OCI-LY3 (cell line): Measurements from ENCODE around the gene SPRY4.
"Not testable (repeated sequence)": the region's sequence is repeated elsewhere in the genome, so short reads cannot be mapped to it uniquely, and the experiment has no call there.

Experiments used
- H2AFZ ChIP-seq: fragments of 200-600, 300-600 bp; shearing (Covaris generic); 2 replicates; pipeline ENCODE4 v1.6.0; 2014; ENCODE audit warnings: antibody characterized with exemption, low read depth, low read length
- H3K27ac ChIP-seq: fragments of 200-600, 300-600 bp; sonication (generic); 2 replicates; pipeline ENCODE4 v1.5.1; 2014; ENCODE audit warnings: mild to moderate bottlenecking, low read length, moderate library complexity, mixed read lengths
- H3K27me3 ChIP-seq: fragments of 200-600, 300-600 bp; sonication (generic); 2 replicates; pipeline ENCODE4 v1.6.1; 2014; ENCODE audit warnings: low read depth, low read length, mixed read lengths
- H3K36me3 ChIP-seq: fragments of 200-600, 300-600 bp; sonication (generic); replicated peaks from 2 replicates; pipeline ENCODE3; 2014; ENCODE audit warnings: low read depth, low read length, mixed read lengths
- H3K4me1 ChIP-seq: fragments of 300-600, 200-600 bp; sonication (generic); 2 replicates; pipeline ENCODE4 v1.6.1; 2014; ENCODE audit warnings: low read length, mixed read lengths
- H3K4me2 ChIP-seq: fragments of 200-600, 300-600 bp; sonication (generic); 2 replicates; pipeline ENCODE4 v1.6.1; 2014; ENCODE audit warnings: low read length, mixed read lengths
- H3K4me3 ChIP-seq: fragments of 300-600, 200-600 bp; sonication (generic); 2 replicates; pipeline ENCODE4 v1.5.1; 2014; ENCODE audit warnings: antibody characterized with exemption, mild to moderate bottlenecking, low read length, moderate library complexity
- H3K79me2 ChIP-seq: fragments of 300-600, 200-600 bp; shearing (Covaris generic); 2 replicates; pipeline ENCODE4 v1.6.1; 2014; ENCODE audit warnings: mild to moderate bottlenecking, low read length, mixed read lengths
- H3K9ac ChIP-seq: fragments of 300-600, 200-600 bp; shearing (Covaris generic); 2 replicates; pipeline ENCODE4 v1.6.0; 2014; ENCODE audit warnings: mild to moderate bottlenecking, low read length, moderate library complexity
- H3K9me3 ChIP-seq: fragments of 200-600, 300-600 bp; shearing (Covaris generic); 2 replicates; pipeline ENCODE4 v1.6.1; 2014; ENCODE audit warnings: low read length, mixed read lengths; ENCODE audit not compliant: insufficient read depth
- H4K20me1 ChIP-seq: fragments of 200-600, 300-600 bp; sonication (generic); 2 replicates; pipeline ENCODE4 v1.6.1; 2016; ENCODE audit warnings: low read length, mixed read lengths; ENCODE audit not compliant: insufficient read depth
- CTCF ChIP-seq: fragments of 200-600, 300-600 bp; sonication (generic); IDR thresholded peaks from 2 replicates; pipeline ENCODE4 v1.5.1; 2014; ENCODE audit warnings: antibody characterized with exemption, low read length, low read depth
- EZH2phosphoT487 ChIP-seq: fragments of 200-600 bp; shearing (Covaris generic); IDR thresholded peaks from 2 replicates; pipeline ENCODE4 v1.6.1; 2018; ENCODE audit warnings: antibody characterized with exemption, mixed run types, low read depth

SPRY4 gene

GRCh38 chr5:142303565-142303964 is 21.3 kb downstream of the SPRY4 start:
- Histone ChIP-seq H3K36me3 (no peaks in the 10 kb centered on the region), H3K79me2 (no peaks in the 10 kb centered on the region), H3K9me3 (no peaks in the 10 kb centered on the region), H3K4me2 (no peak overlapping the region), H3K9ac (no peak overlapping the region), H3K27ac (no peak overlapping the region), H3K4me1 (no peaks in the 10 kb centered on the region), H3K4me3 (no peak overlapping the region), H2AFZ (no peak overlapping the region), H3K27me3 (no peaks in the 10 kb centered on the region), H4K20me1 (no peaks in the 10 kb centered on the region)
- no peak for TF ChIP-seq EZH2phosphoT487
- TF ChIP-seq CTCF: no peak

GRCh38 chr5:142301540-142301939 is 23.3 kb downstream of the SPRY4 start:
- H3K4me2 ChIP-seq: no peak overlapping the region
- H2AFZ ChIP-seq: no peak overlapping the region
- H3K27me3 ChIP-seq: no peaks in the 10 kb centered on the region
- TF ChIP-seq CTCF: no peak
- TF ChIP-seq EZH2phosphoT487: no peak
- no peaks in the 10 kb centered on the region for H3K36me3 ChIP-seq
- H3K79me2 ChIP-seq: no peaks in the 10 kb centered on the region
- H3K4me1 ChIP-seq: no peaks in the 10 kb centered on the region
- H3K4me3 ChIP-seq: no peak overlapping the region
- H3K9me3 ChIP-seq: no peaks in the 10 kb centered on the region
- H4K20me1 ChIP-seq: no peaks in the 10 kb centered on the region
- no peak overlapping the region for H3K9ac ChIP-seq
- H3K27ac ChIP-seq: no peak overlapping the region

- H3K4me3 ChIP-seq: no peak overlapping the region
- no peak for TF ChIP-seq EZH2phosphoT487
- TF ChIP-seq CTCF: no peak
- no peak overlapping the region for H3K9ac ChIP-seq
- no peak overlapping the region for H2AFZ ChIP-seq
- no peaks in the 10 kb centered on the region for H3K4me1 ChIP-seq
- H3K79me2 ChIP-seq: no peaks in the 10 kb centered on the region
- no peaks in the 10 kb centered on the region for H3K36me3 ChIP-seq
- H3K27ac ChIP-seq: no peak overlapping the region
- no peak overlapping the region for H3K4me2 ChIP-seq
- H4K20me1 ChIP-seq: no peaks in the 10 kb centered on the region
- H3K27me3 ChIP-seq: no peaks in the 10 kb centered on the region
- H3K9me3 ChIP-seq: no peaks in the 10 kb centered on the region
Observed at GRCh38 chr5:142300677-142301076, 24.1 kb downstream of the SPRY4 start.

GRCh38 chr5:142298789-142299188 is 26.0 kb downstream of the SPRY4 start:
- Histone ChIP-seq H3K4me1 (no peaks in the 10 kb centered on the region), H3K36me3 (no peaks in the 10 kb centered on the region), H4K20me1 (no peaks in the 10 kb centered on the region), H2AFZ (no peak overlapping the region), H3K4me3 (no peak overlapping the region), H3K9ac (no peak overlapping the region), H3K4me2 (no peak overlapping the region), H3K9me3 (no peaks in the 10 kb centered on the region), H3K27ac (no peak overlapping the region), H3K27me3 (no peaks in the 10 kb centered on the region), H3K79me2 (no peaks in the 10 kb centered on the region)
- TF ChIP-seq EZH2phosphoT487 (no peak), CTCF (no peak)

- not testable (repeated sequence) for H4K20me1 ChIP-seq, H3K9me3 ChIP-seq, H3K4me1 ChIP-seq, H3K36me3 ChIP-seq, H3K79me2 ChIP-seq, H3K9ac ChIP-seq, H3K4me3 ChIP-seq, H3K27me3 ChIP-seq, H3K27ac ChIP-seq, H2AFZ ChIP-seq, H3K4me2 ChIP-seq
Observed at GRCh38 chr5:142297786-142298185, 27.0 kb downstream of the SPRY4 start.
